GM06990 (cell line): ENCODE data around the gene SLC4A5.

Source experiments
- DNase-seq: peaks from one replicate; pipeline ENCODE4 v3.0.0-alpha.2; 2011; ENCODE audit not compliant: insufficient read length; ENCODE audit errors: extremely low read depth
- H3K27me3 ChIP-seq: replicated peaks from 2 replicates; pipeline ENCODE4 v1.6.0; 2011; ENCODE audit warnings: low read length; ENCODE audit not compliant: control insufficient read depth, insufficient read depth
- H3K36me3 ChIP-seq: 2 replicates; pipeline ENCODE4 v1.5.1; 2011; ENCODE audit warnings: low read length; ENCODE audit not compliant: control insufficient read depth, insufficient read depth
- H3K4me3 ChIP-seq: replicated peaks from 2 replicates; pipeline ENCODE4 v1.5.1; 2011; ENCODE audit warnings: low read depth, mild to moderate bottlenecking, control low read depth, low read length
- TF ChIP-seq, protein P1 (sequence below): IDR thresholded peaks from 2 replicates; pipeline ENCODE4 v1.5.1; 2011; ENCODE audit warnings: low read length, control low read depth, mild to moderate bottlenecking, inconsistent platforms; ENCODE audit not compliant: insufficient read depth, poor library complexity, severe bottlenecking

The SLC4A5 gene

DNA sequence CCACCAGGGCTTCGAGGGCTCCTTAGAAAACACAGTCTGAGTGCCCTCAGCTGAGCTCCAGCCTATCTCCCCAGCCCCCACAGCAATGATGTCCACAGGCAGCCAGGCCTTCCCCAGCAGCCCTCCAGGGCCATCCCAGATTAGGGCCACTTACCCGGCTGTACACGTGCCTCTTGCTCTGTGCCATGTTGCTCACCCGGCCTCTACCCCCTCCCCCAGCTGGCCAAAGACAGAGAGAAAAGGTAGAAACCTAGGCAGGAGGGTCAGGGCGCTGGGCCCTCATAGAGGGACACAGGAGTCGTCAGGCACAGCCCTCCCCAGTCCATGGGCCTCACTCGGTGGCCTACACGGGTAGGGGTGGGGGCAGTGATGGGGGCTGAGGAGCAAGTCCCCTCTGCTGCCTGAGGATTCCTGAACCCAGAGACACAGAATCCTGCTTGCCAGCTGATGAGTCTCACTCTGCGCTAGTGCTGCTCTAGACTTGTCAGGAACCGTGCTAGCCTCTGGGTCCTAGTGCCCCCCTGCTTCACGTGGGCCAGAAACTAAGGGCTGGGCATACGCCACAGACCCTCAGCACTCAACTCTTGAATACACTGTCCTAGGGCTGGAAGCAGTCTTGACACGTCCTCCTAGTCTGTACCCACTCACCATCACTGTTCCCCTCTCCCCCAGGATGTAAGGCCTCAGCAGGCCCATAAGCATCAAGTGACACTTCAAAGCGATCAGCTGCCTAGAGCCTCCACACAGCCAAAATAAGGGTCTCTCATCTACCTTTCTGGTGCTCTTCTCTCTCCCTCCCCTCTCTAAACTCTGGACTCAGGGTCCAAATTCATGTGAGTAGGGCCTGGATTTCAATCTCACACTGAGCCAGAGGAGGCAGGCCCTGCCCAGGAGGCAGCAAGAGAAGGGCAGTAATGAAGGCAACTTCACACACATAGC lies 36.9 kb upstream of the SLC4A5 start, which contains the start of gene DCTN1:
DCTN1 (minus strand) TSS at position 461 of the 939 bp plus-strand sequence; CDS start at position 187, 274 bp downstream.
- H3K36me3 ChIP-seq: peaks cover 17% of the 10 kb centered on the region

GRCh38 chr2:74378007-74378406 lies 34.8 kb upstream of the SLC4A5 start:
- TF ChIP-seq, protein P1, sequence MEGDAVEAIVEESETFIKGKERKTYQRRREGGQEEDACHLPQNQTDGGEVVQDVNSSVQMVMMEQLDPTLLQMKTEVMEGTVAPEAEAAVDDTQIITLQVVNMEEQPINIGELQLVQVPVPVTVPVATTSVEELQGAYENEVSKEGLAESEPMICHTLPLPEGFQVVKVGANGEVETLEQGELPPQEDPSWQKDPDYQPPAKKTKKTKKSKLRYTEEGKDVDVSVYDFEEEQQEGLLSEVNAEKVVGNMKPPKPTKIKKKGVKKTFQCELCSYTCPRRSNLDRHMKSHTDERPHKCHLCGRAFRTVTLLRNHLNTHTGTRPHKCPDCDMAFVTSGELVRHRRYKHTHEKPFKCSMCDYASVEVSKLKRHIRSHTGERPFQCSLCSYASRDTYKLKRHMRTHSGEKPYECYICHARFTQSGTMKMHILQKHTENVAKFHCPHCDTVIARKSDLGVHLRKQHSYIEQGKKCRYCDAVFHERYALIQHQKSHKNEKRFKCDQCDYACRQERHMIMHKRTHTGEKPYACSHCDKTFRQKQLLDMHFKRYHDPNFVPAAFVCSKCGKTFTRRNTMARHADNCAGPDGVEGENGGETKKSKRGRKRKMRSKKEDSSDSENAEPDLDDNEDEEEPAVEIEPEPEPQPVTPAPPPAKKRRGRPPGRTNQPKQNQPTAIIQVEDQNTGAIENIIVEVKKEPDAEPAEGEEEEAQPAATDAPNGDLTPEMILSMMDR: no peak
- H3K36me3 ChIP-seq: peaks cover 15% of the 10 kb centered on the region
- no peaks in the 10 kb centered on the region for H3K27me3 ChIP-seq
- DNase-seq: no peak
- H3K4me3 ChIP-seq: no peak overlapping the region

More for the DNA sequence above, 36.9 kb upstream of the SLC4A5 start, which contains the start of gene DCTN1:
- DNase-seq: no peak
- TF ChIP-seq, protein P1: no peak
- Histone ChIP-seq H3K27me3 (no peaks in the 10 kb centered on the region), H3K4me3 (no peak within 1 kb of the TSS; the same call in 1 of the 2 replicates)

GRCh38 chr2:74375838-74376237 lies 32.6 kb upstream of the SLC4A5 start:
- no peak overlapping the region for H3K4me3 ChIP-seq
- TF ChIP-seq, protein P1: no peak
- DNase-seq: no peak
- no peaks in the 10 kb centered on the region for H3K27me3 ChIP-seq
- peaks cover 15% of the 10 kb centered on the region for H3K36me3 ChIP-seq

GRCh38 chr2:74374509-74375205 lies 31.4 kb upstream of the SLC4A5 start:
- DNase-seq: no peak
- Histone ChIP-seq H3K4me3 (no peak overlapping the region), H3K36me3 (peaks cover 24% of the 10 kb centered on the region), H3K27me3 (no peaks in the 10 kb centered on the region)
- TF ChIP-seq, protein P1: no peak

GRCh38 chr2:74373985-74374384 lies 30.8 kb upstream of the SLC4A5 start:
- TF ChIP-seq, protein P1: no peak
- no peak overlapping the region for H3K4me3 ChIP-seq
- DNase-seq: no peak
- no peaks in the 10 kb centered on the region for H3K27me3 ChIP-seq
- peaks cover 28% of the 10 kb centered on the region for H3K36me3 ChIP-seq
